Putamen (tissue), 1 donor: ENCODE results near the gene PIEZO1.
A peak's percentile ranks its signal among the peaks of the same experiment; 100 is the strongest.

ENCODE experiments used
- DNase-seq: peaks from one replicate; pipeline ENCODE4 v3.0.0-alpha.2; 2016; ENCODE audit warnings: low spot score

PIEZO1 gene

GRCh38 chr16:88691924-88692560 is 93.0 kb downstream of the PIEZO1 start:
- DNase-seq = no peak

DNA sequence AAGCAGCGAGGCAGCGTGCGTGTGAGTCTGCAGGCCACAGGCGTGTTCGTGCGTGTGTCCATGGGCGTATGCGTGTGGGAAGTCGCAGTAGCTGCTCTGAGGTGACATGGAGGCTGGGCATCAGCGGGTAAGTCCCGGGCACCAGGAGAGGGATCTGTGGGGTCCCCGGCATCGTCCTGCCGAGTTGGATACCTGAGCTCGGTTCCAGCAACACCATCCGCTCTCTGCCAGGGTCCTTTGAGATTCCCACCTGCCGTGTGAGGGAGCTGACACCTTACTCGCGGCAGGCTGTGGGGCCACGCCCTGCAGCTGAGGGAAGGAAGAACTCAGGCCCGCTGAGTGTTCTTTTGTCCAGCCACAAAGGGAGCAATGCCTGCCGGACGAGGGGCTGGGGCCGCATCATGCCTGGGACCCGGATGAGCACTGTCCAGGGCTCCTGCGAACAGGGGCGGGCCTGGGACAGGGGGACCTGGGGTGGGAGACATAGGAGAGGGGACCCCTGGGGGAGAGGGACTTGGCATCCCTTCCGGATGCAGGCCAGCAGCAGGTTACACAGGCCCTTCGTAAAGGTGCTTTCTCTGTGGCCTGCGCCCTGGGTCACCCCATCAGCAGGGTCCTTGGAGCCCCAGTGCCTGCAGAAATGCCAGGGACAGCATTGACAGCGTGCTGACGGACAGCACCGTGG is 93.7 kb downstream of the PIEZO1 start:
- DNase-seq = no peak

DNA sequence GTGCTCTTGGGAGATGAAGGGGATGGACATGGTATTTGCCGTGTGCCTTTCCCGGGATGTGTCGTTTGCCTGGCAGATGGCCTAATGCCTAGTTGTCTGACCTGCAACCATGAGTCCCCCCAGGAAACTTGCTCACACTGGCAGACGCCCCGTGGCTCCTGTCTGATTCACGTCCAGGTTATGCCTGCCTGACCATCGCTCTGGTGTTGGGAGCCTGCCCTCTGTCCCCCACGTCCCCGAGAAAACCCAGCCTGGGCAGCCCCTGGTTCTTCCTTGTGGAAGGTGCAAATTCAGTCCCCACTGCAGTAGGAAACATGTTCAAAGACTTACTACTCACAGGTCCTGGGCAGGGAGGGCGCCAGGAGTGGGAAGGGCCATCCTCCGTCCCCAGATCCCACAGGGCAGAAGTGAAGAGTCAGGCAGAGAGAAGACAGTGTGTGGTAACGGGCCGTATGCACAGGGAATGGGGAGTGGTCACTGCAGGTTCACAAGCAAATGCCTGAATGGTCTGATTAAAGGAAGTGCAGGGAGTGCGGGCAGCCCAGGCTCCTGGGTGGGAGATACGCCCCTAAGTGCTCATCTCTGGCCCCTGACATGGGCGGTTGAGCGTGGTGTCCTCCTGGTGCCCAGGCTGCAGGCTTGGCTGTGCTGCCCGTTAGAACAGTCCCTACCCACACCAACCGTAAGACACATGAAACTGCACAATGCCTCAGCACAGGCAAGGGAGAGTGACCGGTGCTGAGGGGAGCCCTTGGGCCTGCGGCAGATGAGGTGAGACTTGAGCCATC is 94.5 kb downstream of the PIEZO1 start:
- no peak for DNase-seq

- DNase-seq = no peak
Measured at GRCh38 chr16:88688013-88688778, 96.8 kb downstream of the PIEZO1 start.

DNA sequence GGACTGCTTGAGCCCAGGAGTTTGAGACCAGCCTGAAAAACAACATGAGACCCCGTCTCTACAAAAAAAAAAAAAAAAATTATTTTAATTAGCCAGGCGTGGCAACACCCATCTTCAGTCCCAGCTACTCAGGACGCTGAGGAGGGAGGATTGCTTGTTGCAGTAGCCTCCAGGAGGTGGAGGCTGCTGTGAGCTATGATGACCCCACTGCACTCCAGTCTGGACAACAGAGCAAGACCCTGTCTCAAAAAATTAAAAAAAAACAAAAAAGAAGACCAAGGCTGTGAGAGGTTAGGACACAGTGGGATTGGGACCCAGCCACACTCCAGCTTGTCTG is 97.4 kb downstream of the PIEZO1 start:
- no peak for DNase-seq

- no peak for DNase-seq
Measured at GRCh38 chr16:88687254-88687576, 97.8 kb downstream of the PIEZO1 start.

- DNase-seq = no peak
Measured at GRCh38 chr16:88686439-88687253, 98.4 kb downstream of the PIEZO1 start, which contains the start of gene SNAI3. Gene SNAI3 (minus strand): TSS chr16:88686507. CDS start chr16:88686406, 101 bp downstream.

GRCh38 chr16:88686062-88686438 is 99.0 kb downstream of the PIEZO1 start:
- no peak for DNase-seq

- no peak for DNase-seq
Measured at GRCh38 chr16:88685156-88686061, 99.6 kb downstream of the PIEZO1 start.

DNA sequence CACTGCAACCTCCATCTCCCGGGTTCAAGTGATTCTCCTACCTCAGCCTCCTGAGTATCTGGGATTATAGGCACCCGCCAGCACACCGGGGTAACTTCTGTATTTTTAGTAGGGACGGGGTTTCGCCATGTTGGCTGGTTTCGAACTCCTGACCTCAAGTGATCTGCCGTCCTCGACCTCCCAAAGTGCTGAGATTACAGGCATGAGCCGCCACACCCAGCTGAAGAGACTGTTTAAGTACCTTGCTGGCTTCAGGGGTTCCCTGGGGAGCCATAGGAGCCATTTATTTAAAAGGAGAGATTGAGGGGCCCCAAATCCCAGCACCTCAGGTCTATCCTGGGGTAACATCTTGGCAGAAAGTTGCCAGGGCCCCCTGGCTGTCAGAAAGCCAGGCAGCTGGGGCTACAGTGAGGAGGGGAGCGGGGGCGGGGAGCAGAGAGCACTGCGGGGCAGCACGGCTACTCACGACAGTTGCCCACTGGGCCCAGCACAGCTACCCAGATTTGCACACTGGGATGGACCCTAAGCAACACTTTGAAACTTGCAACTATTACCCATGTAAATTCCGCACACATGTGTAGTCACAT is 100.4 kb downstream of the PIEZO1 start:
- no peak for DNase-seq

DNA sequence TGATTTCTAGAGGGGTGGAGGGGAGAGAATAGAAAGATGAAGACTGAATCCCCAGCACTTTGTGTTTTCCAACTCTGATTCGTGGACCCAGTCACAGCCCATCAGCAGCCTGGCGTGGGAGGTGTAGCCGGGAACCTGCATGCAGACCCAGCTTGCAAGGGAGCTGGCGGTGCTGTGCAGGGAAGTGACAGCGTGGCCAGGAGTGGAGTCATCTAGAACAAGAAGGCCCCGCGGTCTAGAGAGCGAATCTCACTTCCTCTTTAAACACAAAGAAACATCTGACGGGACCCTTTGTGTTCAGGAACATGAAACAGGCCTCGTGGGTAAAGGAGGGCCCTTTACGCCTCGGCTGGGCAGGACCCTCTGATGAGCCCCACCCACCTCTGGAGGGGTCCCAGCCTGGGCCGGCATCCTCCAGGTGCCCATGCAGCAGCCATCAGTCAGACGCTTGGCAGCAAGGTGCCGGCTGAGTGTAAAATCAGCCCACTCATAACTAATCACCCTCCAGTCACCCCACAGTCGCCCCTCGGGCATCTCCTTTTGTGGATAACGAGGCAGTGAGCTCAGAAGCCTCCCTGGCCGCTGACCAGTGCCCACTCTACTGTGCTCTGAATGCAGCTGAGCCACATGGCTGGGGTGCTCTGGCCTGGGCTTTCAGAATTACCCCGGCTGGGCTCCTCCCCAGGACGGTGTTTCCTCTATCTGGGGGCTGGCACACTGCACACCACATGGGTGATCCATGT is 103.1 kb downstream of the PIEZO1 start:
- peak; percentile 62 for DNase-seq

GRCh38 chr16:88681084-88681680 is 103.8 kb downstream of the PIEZO1 start:
- no peak for DNase-seq

GRCh38 chr16:88680554-88681083 is 104.4 kb downstream of the PIEZO1 start:
- DNase-seq = no peak

GRCh38 chr16:88678224-88678979 is 106.6 kb downstream of the PIEZO1 start:
- DNase-seq = no peak

GRCh38 chr16:88677721-88678120 is 107.3 kb downstream of the PIEZO1 start:
- DNase-seq = no peak

DNA sequence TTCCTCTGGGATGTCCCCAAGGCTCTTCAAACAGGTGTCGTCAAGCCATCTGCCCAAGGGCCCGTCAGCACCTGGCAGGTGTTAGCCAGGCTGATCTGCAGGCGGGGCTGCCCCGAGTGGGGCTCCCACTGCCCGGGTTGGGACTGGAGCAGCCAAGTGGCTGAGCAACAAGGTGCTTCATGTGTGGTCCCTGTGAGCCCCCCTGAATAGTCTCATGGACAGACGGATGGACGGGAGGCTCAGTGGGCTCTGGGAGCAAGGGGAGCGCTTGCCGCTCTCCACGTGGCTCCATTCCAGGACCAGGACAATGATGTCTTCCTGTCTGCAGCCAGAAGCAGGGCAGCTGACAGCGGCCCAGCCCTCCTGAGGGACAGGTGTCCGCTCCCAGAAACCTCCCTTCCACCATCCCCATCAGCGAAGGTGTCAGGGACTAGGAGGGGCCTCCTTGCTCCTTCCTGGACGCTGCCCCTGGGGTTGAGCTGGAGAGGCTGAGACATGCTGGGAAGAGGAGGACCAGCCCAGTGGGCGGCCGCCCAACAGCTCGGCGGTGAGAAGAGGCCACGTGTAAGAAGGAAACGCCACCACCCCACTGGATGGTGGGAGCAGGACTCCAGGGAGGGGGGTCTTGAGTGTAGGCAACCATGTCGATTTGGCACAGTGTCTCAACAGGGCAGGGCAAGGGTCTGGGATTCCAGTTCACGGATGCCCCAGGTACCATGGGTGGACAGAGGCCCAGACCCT is 108.3 kb downstream of the PIEZO1 start:
- DNase-seq = no peak

DNA sequence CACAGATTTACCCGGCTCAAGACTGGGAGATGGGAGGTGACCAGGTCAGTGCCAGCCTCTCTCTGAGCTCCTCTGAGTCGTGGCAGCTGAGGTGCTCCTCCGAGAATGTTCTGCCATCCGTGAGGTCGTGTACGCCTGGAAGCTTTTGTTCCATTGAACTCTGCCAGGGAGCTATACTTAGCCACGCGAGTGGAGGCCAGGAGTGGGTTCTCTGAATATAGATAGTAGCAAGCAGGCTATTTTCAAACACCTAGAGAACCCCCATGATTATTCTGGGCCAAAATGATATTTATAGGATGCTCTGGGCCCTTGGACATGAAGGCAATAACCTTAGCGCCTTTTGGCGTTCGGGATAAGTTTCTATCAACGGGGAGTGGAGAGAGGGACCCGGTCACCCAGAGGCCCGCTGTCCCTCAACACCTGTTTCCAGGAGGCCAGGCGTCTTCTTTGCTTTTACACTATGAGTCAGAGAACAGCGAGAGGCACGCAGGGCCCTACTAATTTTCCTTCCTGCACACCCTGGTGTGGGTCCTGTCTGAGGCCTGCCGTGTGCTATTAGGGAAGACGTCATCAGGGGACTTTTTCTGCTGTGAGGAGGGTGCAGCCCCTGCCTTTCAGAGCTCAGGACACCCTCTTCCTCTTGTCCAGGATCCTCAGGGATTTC is 111.2 kb downstream of the PIEZO1 start:
- no peak for DNase-seq
